ENCODE results near the gene TRMT13. TPM values are rescaled to one million over a fixed set of nuclear protein-coding genes. Genes with fewer than 3 reads are reported as not detected.

The TRMT13 gene
- total RNA-seq: 6.3 TPM

- Histone ChIP-seq H3K9me3 (ENCODE audit: low read depth, low read length) (no peaks in the 10 kb centered on the region), H3K4me1 (ENCODE audit: insufficient read depth, low read length) (peaks cover 18% of the 10 kb centered on the region), H3K4me3 (ENCODE audit: low read length) (peak within 1 kb of the TSS; percentile 78), H3K27me3 (ENCODE audit: insufficient read depth, low read length) (no peaks in the 10 kb centered on the region)
Measured at GRCh38 chr1:100132566-100133477, at the start of gene TRMT13, which contains the start of gene SASS6. Gene TRMT13, plus strand, starts transcription at chr1:100133163. Its CDS starts 6 bp downstream, at chr1:100133169. Gene SASS6, minus strand, starts transcription at chr1:100132930. Its CDS starts 116 bp downstream, at chr1:100132814.

GRCh38 chr1:100087396-100087795 is 45.6 kb upstream of the TRMT13 start:
- H3K27me3 ChIP-seq (ENCODE audit: insufficient read depth, low read length): no peaks in the 10 kb centered on the region
- no peaks in the 10 kb centered on the region for H3K4me1 ChIP-seq (ENCODE audit: insufficient read depth, low read length)
- H3K4me3 ChIP-seq (ENCODE audit: low read length): no peak overlapping the region
- H3K9me3 ChIP-seq (ENCODE audit: low read depth, low read length): no peaks in the 10 kb centered on the region

- H3K4me1 ChIP-seq (ENCODE audit: insufficient read depth, low read length): no peaks in the 10 kb centered on the region
- H3K9me3 ChIP-seq (ENCODE audit: low read depth, low read length): no peaks in the 10 kb centered on the region
- no peak overlapping the region for H3K4me3 ChIP-seq (ENCODE audit: low read length)
- no peaks in the 10 kb centered on the region for H3K27me3 ChIP-seq (ENCODE audit: insufficient read depth, low read length)
Measured at GRCh38 chr1:100089082-100089481, 43.9 kb upstream of the TRMT13 start.

GRCh38 chr1:100090471-100090870 is 42.5 kb upstream of the TRMT13 start:
- no peaks in the 10 kb centered on the region for H3K27me3 ChIP-seq (ENCODE audit: insufficient read depth, low read length)
- H3K9me3 ChIP-seq (ENCODE audit: low read depth, low read length): no peaks in the 10 kb centered on the region
- no peaks in the 10 kb centered on the region for H3K4me1 ChIP-seq (ENCODE audit: insufficient read depth, low read length)
- H3K4me3 ChIP-seq (ENCODE audit: low read length): no peak overlapping the region

GRCh38 chr1:100100202-100100601 is 32.8 kb upstream of the TRMT13 start:
- no peaks in the 10 kb centered on the region for H3K4me1 ChIP-seq (ENCODE audit: insufficient read depth, low read length)
- no peak overlapping the region for H3K4me3 ChIP-seq (ENCODE audit: low read length)
- H3K9me3 ChIP-seq (ENCODE audit: low read depth, low read length): no peaks in the 10 kb centered on the region
- H3K27me3 ChIP-seq (ENCODE audit: insufficient read depth, low read length): no peaks in the 10 kb centered on the region

GRCh38 chr1:100101564-100101963 is 31.4 kb upstream of the TRMT13 start:
- no peak overlapping the region for H3K4me3 ChIP-seq (ENCODE audit: low read length)
- H3K4me1 ChIP-seq (ENCODE audit: insufficient read depth, low read length): no peaks in the 10 kb centered on the region
- no peaks in the 10 kb centered on the region for H3K27me3 ChIP-seq (ENCODE audit: insufficient read depth, low read length)
- H3K9me3 ChIP-seq (ENCODE audit: low read depth, low read length): no peaks in the 10 kb centered on the region

GRCh38 chr1:100107696-100108095 is 25.3 kb upstream of the TRMT13 start:
- no peaks in the 10 kb centered on the region for H3K9me3 ChIP-seq (ENCODE audit: low read depth, low read length)
- H3K4me3 ChIP-seq (ENCODE audit: low read length): no peak overlapping the region
- H3K27me3 ChIP-seq (ENCODE audit: insufficient read depth, low read length): no peaks in the 10 kb centered on the region
- H3K4me1 ChIP-seq (ENCODE audit: insufficient read depth, low read length): no peaks in the 10 kb centered on the region

- Histone ChIP-seq H3K27me3 (ENCODE audit: insufficient read depth, low read length) (no peaks in the 10 kb centered on the region), H3K4me1 (ENCODE audit: insufficient read depth, low read length) (no peaks in the 10 kb centered on the region), H3K9me3 (ENCODE audit: low read depth, low read length) (no peaks in the 10 kb centered on the region), H3K4me3 (ENCODE audit: low read length) (no peak overlapping the region)
Measured at GRCh38 chr1:100109554-100110066, 23.4 kb upstream of the TRMT13 start.

GRCh38 chr1:100115524-100115923 is 17.4 kb upstream of the TRMT13 start:
- no peaks in the 10 kb centered on the region for H3K4me1 ChIP-seq (ENCODE audit: insufficient read depth, low read length)
- no peaks in the 10 kb centered on the region for H3K27me3 ChIP-seq (ENCODE audit: insufficient read depth, low read length)
- no peaks in the 10 kb centered on the region for H3K9me3 ChIP-seq (ENCODE audit: low read depth, low read length)
- H3K4me3 ChIP-seq (ENCODE audit: low read length): no peak overlapping the region

GRCh38 chr1:100122177-100122576 is 10.8 kb upstream of the TRMT13 start:
- Histone ChIP-seq H3K9me3 (ENCODE audit: low read depth, low read length) (no peaks in the 10 kb centered on the region), H3K4me1 (ENCODE audit: insufficient read depth, low read length) (no peaks in the 10 kb centered on the region), H3K27me3 (ENCODE audit: insufficient read depth, low read length) (no peaks in the 10 kb centered on the region), H3K4me3 (ENCODE audit: low read length) (no peak overlapping the region)

GRCh38 chr1:100127226-100127625 is 5.7 kb upstream of the TRMT13 start:
- no peak overlapping the region for H3K4me3 ChIP-seq (ENCODE audit: low read length)
- peaks cover 5% of the 10 kb centered on the region for H3K4me1 ChIP-seq (ENCODE audit: insufficient read depth, low read length)
- no peaks in the 10 kb centered on the region for H3K9me3 ChIP-seq (ENCODE audit: low read depth, low read length)
- H3K27me3 ChIP-seq (ENCODE audit: insufficient read depth, low read length): no peaks in the 10 kb centered on the region

GRCh38 chr1:100130552-100131077 is 2.3 kb upstream of the TRMT13 start:
- H3K27me3 ChIP-seq (ENCODE audit: insufficient read depth, low read length): no peaks in the 10 kb centered on the region
- H3K4me1 ChIP-seq (ENCODE audit: insufficient read depth, low read length): peaks cover 18% of the 10 kb centered on the region
- no peak overlapping the region for H3K4me3 ChIP-seq (ENCODE audit: low read length)
- H3K9me3 ChIP-seq (ENCODE audit: low read depth, low read length): no peaks in the 10 kb centered on the region

GRCh38 chr1:100131623-100132022 is 1.3 kb upstream of the TRMT13 start:
- no peaks in the 10 kb centered on the region for H3K9me3 ChIP-seq (ENCODE audit: low read depth, low read length)
- H3K4me3 ChIP-seq (ENCODE audit: low read length): no peak overlapping the region
- no peaks in the 10 kb centered on the region for H3K27me3 ChIP-seq (ENCODE audit: insufficient read depth, low read length)
- peaks cover 18% of the 10 kb centered on the region for H3K4me1 ChIP-seq (ENCODE audit: insufficient read depth, low read length)

- H3K4me1 ChIP-seq (ENCODE audit: insufficient read depth, low read length): peaks cover 18% of the 10 kb centered on the region
- no peaks in the 10 kb centered on the region for H3K27me3 ChIP-seq (ENCODE audit: insufficient read depth, low read length)
- H3K9me3 ChIP-seq (ENCODE audit: low read depth, low read length): no peaks in the 10 kb centered on the region
- no peak overlapping the region for H3K4me3 ChIP-seq (ENCODE audit: low read length)
Measured at GRCh38 chr1:100134872-100135271, 1.9 kb downstream of the TRMT13 start.

- Histone ChIP-seq H3K4me1 (ENCODE audit: insufficient read depth, low read length) (peaks cover 11% of the 10 kb centered on the region), H3K4me3 (ENCODE audit: low read length) (no peak overlapping the region), H3K9me3 (ENCODE audit: low read depth, low read length) (no peaks in the 10 kb centered on the region), H3K27me3 (ENCODE audit: insufficient read depth, low read length) (no peaks in the 10 kb centered on the region)
Measured at GRCh38 chr1:100137602-100138001, 4.6 kb downstream of the TRMT13 start.
